HepG2 (cell line): ENCODE data around the gene C1R. TPM values are rescaled to one million over a fixed set of nuclear protein-coding genes. Genes with fewer than 3 reads are reported as not detected.

Experiments
- ATF6 ChIP-seq: sonication (generic); formaldehyde crosslinking; conservative IDR thresholded peaks from 2 replicates; pipeline ENCODE4 v1.4.0; 2020; ENCODE audit warnings: missing genetic modification reagents
- CC2D1A ChIP-seq: sonication (generic); formaldehyde crosslinking; IDR thresholded peaks from 2 replicates; pipeline ENCODE4 v1.8.1; 2023; ENCODE audit warnings: mild to moderate bottlenecking, missing genetic modification reagents
- DMAP1 ChIP-seq: IDR thresholded peaks from 2 replicates; pipeline ENCODE4 v1.6.1; 2016
- FOXJ3 ChIP-seq: sonication (generic); formaldehyde crosslinking; IDR thresholded peaks from 2 replicates; pipeline ENCODE4 v1.4.0; 2020; ENCODE audit warnings: missing genetic modification reagents, mild to moderate bottlenecking, borderline replicate concordance
- HMGXB4 ChIP-seq, 2 experiments: sonication (generic) in 1 of 2; formaldehyde crosslinking in 1 of 2; IDR thresholded peaks; 2 replicates each; pipeline versions ENCODE4 v1.4.0 to v1.6.1; 2018 to 2020; ENCODE audit warnings: missing genetic modification reagents in 2 of 2, borderline replicate concordance in 1 of 2, low read depth in 1 of 2, mild to moderate bottlenecking in 1 of 2, missing biosample characterization in 1 of 2
- HNF1B ChIP-seq: sonication (generic); formaldehyde crosslinking; IDR thresholded peaks from 2 replicates; pipeline ENCODE4 v1.5.1; 2020; ENCODE audit warnings: mild to moderate bottlenecking, moderate library complexity, missing genetic modification reagents
- MIXL1 ChIP-seq: IDR thresholded peaks from 2 replicates; pipeline ENCODE4 v1.6.1; 2016
- RXRA ChIP-seq: sonication (generic); formaldehyde crosslinking; IDR thresholded peaks from 2 replicates; pipeline ENCODE4 v1.5.1; 2020; ENCODE audit warnings: missing genetic modification reagents
- SOX13 ChIP-seq, 3 experiments: fragments of 450-650 bp in 1 of 3; sonication (generic) in 1 of 3; formaldehyde crosslinking in 1 of 3; IDR thresholded peaks in 2 of 3; conservative IDR thresholded peaks in 1 of 3; 2 replicates each; pipeline versions ENCODE4 v1.5.0 to v1.6.1; 2016 to 2020; ENCODE audit warnings: antibody characterized with exemption in 1 of 3, mild to moderate bottlenecking in 1 of 3, missing compliant biosample characterization in 1 of 3, missing genetic modification reagents in 1 of 3, moderate library complexity in 1 of 3
- ZNF609 ChIP-seq: sonication (generic); formaldehyde crosslinking; IDR thresholded peaks from 2 replicates; pipeline ENCODE4 v1.4.0; 2020; ENCODE audit warnings: mild to moderate bottlenecking, missing genetic modification reagents, borderline replicate concordance
- ZNF704 ChIP-seq: sonication (generic); formaldehyde crosslinking; IDR thresholded peaks from 2 replicates; pipeline ENCODE4 v1.8.1; 2023; ENCODE audit warnings: mild to moderate bottlenecking, inconsistent platforms, moderate library complexity, missing genetic modification reagents, borderline replicate concordance
- ZNF768 ChIP-seq: sonication (generic); formaldehyde crosslinking; IDR thresholded peaks from 2 replicates; pipeline ENCODE4 v1.4.0; 2020; ENCODE audit warnings: missing genetic modification reagents
- ZNF816 ChIP-seq: sonication (generic); formaldehyde crosslinking; IDR thresholded peaks from 2 replicates; pipeline ENCODE4 v1.8.0; 2022; ENCODE audit warnings: missing genetic modification reagents, mild to moderate bottlenecking, borderline replicate concordance
- polyA plus RNA-seq, 8 experiments: library from polyadenylated mRNA; depleted of rRNA in 3 of 8; stranded (reverse) in 7 of 8; unstranded in 1 of 8; fragments of >200 nt; fragmentation: Illumina TruSeq in 4 of 8; extraction: Trizol in 4 of 8; gene quantifications; 2 replicates each; pipeline versions ENCODE4 v1.2.1 to v1.2.3, GENCODE V29; 2011 to 2016; ENCODE audit warnings: low read depth in 4 of 8, missing spikeins in 1 of 8, mixed read lengths in 1 of 8; ENCODE audit not compliant: insufficient read depth in 1 of 8
- total RNA-seq, 5 experiments: library from RNA; depleted of rRNA; stranded (reverse); fragments of >200 nt; fragmentation: Illumina TruSeq; extraction: Trizol; gene quantifications; 2 replicates each; pipeline ENCODE4 v1.2.3, GENCODE V29; 2016; ENCODE audit warnings: low read depth in 1 of 5

Gene C1R
- total and polyA plus RNA-seq, 2 of the 13 experiments (the other 11 are each of a cell fraction or from before 2014, with no cell fraction given): 3.5 to 6.5 TPM

- TF ChIP-seq ATF6 (CRISPR knock-in tag) (no peak), DMAP1 (CRISPR knock-in tag) (0 out of 2 replicates have a peak, but pooled peaks have one; percentile 5), CC2D1A (no peak), ZNF704 (CRISPR knock-in tag) (no peak), HNF1B (CRISPR knock-in tag) (peak; percentile 70), HMGXB4 (CRISPR knock-in tag; IDR thresholded peaks at IDR 0.05; ENCODE audit: borderline replicate concordance in 1 of 2, low read depth in 1 of 2) (peak; percentile 70 to 87; a peak in 3 of 4 replicates), SOX13 (IDR thresholded peaks at IDR 0.05) (no peak), SOX13 (CRISPR knock-in tag; conservative IDR thresholded peaks at IDR 0.05 in 1 of 2, IDR thresholded peaks at IDR 0.05 in 1 of 2) (no peak), MIXL1 (0 out of 2 replicates have a peak, but pooled peaks have one; percentile 26), ZNF768 (CRISPR knock-in tag) (0 out of 2 replicates have a peak, but pooled peaks have one; percentile 13), ZNF609 (CRISPR knock-in tag) (0 out of 2 replicates have a peak, but pooled peaks have one; percentile 17), FOXJ3 (CRISPR knock-in tag) (peak; percentile 29; the same call in 1 of the 2 replicates), RXRA (CRISPR knock-in tag) (0 out of 2 replicates have a peak, but pooled peaks have one; percentile 23), ZNF816 (CRISPR knock-in tag) (no peak)
These were observed 31.8 kb downstream of the C1R start, which contains the start of gene C1S (continued) for GRCh38 chr12:7060353-7060954.
